ENCODE measurements around the gene WNT7A.

WNT7A gene

DNA sequence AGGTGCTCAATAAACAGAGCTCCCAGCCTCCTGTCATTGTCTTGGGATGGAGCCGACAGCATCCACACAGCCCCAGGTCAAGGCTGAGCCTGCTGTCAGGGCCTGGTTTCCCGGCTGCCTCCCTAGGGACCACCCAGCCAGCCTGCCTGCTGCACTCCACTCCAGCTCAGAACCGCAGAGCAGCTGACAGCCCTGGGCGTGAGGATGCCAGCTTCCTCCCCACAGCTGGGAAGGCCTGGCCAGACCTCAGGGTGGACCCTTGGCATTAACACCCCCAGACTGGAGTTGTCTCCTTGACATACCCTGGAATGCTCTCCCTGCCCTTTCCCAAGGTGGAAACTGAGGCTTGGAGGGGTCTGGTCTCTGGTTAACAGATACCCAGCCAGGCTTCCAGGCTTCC lies 112.0 kb downstream of the WNT7A start:
- no peak for DNase-seq

DNA sequence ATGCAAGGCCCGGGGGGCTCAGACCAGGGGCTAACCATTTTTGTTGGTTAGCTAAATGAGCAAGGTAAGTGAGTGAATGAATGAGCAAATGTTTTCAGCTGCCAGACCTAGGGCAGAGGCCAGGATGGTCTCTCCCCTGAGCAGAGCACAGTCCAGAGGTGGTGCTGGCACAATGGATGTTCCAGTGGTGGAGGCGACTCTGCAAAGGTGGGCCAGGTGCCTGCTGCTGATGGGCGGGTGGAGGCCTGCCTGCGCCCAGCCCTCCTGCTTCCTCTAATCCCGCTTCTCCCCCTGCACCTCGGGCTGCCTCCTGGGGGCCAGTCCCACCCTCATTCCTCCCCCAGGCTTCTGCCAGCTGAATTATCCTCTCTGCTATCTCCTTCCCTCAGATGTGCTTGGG lies 112.8 kb downstream of the WNT7A start:
- DNase-seq = no peak

Measured in NCI-H510A treated with DMSO at 0.1 percent for 48 hours (cell line).